Activated CD8-positive, alpha-beta memory T cell treated with anti-CD3 and anti-CD28 coated beads for 4 hours (primary cell): ENCODE measurements around the gene CAMK2B.

Experiments used
- DNase-seq, 2 donors: peaks; one replicate each; pipeline ENCODE4 v3.0.0-alpha.2; 2020; ENCODE audit warnings: low read depth in 2 of 2

The CAMK2B gene

GRCh38 chr7:44308596-44309270 is 16.7 kb downstream of the CAMK2B start:
- DNase-seq, result no peak

DNA sequence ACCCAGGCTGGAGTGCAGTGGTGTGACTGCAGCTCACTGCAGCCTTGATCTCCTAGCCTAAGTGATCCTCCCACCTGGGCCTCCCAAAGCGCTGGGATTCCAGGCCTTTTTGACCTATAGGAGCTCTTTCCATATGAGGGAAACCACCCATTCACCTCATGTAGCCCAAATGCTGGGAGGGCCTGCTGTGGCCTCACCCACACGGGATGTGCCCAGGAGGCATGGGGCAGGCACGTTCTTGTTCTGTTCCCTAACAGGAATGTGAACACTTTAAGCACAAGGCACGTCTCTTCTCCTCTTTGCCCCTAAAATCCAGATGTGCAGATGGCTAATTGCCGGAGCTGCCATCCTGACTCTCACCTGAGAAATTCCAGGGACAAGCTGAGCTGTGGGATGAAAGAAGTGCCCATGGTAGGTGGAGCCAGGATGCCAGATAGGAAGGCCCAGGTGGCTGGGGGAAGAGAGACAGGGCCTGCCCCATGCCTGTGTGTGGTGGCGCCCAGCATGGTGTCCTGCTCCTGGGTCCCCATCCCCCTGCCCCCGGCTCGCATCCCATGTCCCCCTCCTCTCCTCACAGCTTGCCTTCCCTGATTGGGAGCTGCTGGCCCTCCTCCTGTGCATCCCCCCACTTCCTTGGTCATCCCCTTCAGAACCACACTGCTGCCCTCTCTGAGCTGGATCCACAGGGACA is 17.3 kb downstream of the CAMK2B start:
- no peak for DNase-seq

GRCh38 chr7:44307301-44307900 is 18.0 kb downstream of the CAMK2B start:
- no peak for DNase-seq

DNA sequence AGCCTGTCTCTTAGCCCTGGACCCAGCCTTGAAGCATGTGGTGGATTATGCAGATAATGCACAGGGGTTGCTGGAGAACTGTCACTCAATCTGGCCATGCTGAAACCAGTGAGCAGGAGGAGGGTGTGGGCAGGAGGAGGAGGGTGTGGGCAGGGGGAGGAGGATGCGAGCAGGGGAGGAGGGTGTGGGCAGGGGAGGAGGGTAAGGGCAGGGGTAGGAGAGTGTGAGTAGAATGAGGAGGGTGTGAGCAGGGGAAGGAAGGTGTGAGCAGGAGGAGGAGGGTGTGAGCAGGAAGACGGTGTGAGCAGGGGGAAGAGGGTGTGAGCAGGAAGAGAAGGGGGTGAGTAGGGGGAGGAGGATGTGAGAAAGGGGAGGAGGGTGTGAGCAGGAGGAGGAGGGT is 18.8 kb downstream of the CAMK2B start:
- DNase-seq, result no peak

GRCh38 chr7:44305564-44306507 is 19.6 kb downstream of the CAMK2B start:
- DNase-seq, result no peak

DNA sequence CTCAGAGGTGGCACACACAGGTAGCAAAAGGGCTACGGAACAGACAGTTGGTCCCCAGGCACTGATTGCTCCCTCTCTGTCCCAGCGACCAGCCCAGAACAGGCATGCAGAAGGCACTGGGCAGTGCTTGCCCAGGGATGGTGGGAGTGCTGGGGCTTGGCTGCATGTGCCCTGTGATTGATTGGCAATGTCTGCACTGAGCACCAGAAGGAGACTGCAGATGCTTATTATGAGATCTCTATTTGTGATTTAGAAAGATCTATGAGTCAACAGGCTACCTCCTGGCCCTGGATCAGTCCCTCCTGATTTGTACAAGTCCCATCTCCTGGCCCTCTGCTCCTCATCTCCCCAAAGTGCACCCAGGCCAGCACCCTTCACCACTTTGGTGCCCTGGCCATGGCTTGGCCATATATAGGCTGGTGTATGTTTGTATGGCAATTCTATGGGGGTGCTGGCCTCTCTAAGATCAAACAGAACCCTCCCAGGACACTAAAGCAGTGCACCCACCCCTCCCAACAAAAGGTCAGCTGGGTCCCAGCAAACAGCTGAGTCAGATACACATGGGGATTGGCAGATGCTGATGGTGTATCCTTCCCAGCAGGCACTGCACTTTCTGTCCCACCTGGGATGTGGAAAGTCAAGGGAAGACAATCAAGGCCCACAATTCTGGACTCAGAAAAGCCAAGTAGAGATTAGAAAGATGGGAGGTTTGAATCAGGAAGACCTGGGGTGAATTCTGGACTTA is 30.9 kb downstream of the CAMK2B start:
- DNase-seq, result no peak

- no peak for DNase-seq
Measured at GRCh38 chr7:44293561-44294324, 31.7 kb downstream of the CAMK2B start.

GRCh38 chr7:44292876-44293560 is 32.4 kb downstream of the CAMK2B start:
- no peak for DNase-seq

DNA sequence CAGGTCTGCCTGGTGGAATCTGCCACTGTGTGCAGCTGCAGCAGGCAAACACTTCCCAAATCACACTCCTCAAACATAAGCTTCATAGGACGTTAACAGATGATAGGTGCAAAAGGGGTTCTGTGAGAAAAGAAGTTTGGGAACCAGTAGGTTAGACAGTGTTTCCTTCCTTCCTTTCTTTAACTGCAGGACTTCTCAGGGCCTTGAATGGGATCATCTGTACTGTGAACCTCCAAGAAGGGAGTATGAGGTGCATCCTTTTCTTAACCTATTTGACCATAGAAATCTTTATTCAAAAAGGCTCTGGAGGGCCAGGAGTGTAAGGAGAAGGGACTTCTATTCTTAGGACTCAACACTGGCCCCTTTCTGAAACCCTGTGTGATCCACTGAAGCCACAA is 33.0 kb downstream of the CAMK2B start:
- no peak for DNase-seq

- DNase-seq, result no peak
Measured at GRCh38 chr7:44291733-44292419, 33.5 kb downstream of the CAMK2B start.

- no peak for DNase-seq
Measured at GRCh38 chr7:44291066-44291732, 34.2 kb downstream of the CAMK2B start.

GRCh38 chr7:44290252-44290620 is 35.2 kb downstream of the CAMK2B start:
- no peak for DNase-seq

DNA sequence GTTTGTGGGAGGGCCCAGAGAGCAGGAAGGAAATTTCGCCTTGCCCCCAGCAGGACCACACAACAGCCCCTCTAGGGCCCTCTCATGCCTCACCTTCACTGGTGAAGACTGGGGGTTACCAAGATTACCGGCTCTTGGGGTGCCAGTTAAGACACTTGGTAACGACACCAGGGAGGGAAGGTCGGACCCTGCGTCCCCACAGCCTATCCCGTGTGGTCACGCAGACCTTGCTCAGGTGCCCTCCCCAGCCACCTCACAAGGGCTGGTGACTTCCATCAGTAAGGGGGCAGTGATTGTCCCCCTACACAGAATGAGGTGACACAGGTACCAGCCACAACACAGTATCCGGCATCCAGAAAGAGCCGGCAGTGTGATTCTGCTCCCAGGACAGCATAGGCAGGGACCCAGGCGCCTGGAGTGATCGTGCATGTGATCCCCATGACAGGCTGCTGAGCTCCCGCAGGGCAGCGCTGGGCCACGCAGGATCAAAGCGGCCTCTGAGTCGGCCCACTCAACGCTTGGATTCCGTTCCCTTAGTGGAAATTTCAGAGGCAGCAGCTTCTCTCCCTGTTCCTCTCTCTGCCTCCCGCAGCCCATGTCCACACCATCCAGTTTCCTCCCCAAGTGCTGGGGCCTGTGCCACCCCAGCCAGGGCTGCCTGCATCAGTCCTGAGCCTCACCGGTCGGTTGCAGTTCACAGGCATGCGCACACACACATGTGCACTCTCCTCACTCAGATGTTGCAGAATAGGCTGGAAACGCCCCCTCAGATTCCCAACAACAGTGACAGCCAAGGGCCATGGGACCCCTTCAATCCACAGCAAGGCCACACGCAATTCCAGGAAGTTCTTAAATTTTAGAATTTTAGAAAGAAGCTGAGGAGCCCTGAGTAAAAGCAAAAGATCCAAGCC is 35.8 kb downstream of the CAMK2B start:
- DNase-seq, result no peak

DNA sequence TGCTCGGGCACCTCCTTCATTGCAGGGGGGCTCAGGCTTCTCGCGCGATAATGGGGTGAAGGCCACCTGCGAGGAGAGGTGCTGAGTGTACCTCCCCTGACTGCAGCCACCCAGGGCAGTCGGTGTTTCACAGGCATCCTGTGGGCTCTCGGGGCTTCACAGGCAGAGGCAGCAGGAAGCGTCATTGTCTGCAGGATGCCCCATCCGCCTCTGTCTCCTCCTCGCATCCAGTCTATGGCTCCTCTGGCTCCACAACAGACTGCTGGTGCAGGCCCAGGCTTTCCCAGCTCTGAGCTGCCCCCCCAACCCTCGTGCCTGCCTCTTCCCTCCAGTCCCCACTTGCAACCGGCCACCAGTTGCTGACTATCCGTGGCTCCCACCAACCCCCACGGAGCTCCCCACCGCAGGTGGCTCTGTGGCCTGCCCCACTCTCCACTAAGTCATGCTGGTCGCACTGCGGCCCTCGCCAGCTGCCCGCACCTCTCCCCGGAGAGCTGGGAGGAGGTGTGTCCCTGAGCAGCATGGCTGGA is 36.5 kb downstream of the CAMK2B start:
- DNase-seq, result no peak

DNA sequence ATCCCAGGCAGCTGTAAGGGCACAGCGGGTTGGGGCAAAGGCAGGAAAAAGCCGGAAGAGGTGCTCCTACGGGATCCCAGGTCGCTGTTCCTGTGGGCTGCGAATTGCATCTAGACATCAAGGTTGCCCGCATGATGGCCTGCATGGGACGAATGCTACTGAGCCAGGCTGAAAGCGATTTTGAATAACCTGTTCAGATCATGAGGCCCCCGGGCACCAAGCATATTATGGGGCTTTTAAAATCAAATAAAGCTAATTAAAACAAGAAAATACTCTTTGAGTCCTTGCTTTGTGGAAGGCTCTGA is 37.1 kb downstream of the CAMK2B start:
- no peak for DNase-seq

- no peak for DNase-seq
Measured at GRCh38 chr7:44287488-44288380, 37.7 kb downstream of the CAMK2B start.
